ENCODE data around the gene UBE2E1.
"Not testable (repeated sequence)": the region's sequence is repeated elsewhere in the genome, so short reads cannot be mapped to it uniquely, and the experiment has no call there.

The UBE2E1 gene

DNA sequence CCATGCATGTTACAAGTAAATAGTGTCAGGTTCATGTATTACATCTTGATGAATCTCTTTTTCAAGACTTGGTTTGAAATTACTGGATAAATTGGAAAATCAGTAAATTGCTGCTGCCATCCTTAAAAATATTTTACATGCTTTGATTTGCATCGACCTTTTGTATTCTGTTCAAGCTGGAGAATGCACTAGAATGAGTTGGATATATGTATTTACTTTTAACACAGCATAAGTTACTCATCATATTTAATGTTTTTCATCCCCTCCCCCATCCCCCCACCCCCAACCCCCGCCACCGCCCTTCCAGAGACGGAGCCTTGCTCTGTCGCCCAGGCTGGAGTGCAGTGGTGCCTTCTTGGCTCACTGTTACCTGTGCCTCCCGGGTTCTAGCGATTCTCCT is 16.8 kb downstream of the UBE2E1 start:
- no peak for DNase-seq

DNA sequence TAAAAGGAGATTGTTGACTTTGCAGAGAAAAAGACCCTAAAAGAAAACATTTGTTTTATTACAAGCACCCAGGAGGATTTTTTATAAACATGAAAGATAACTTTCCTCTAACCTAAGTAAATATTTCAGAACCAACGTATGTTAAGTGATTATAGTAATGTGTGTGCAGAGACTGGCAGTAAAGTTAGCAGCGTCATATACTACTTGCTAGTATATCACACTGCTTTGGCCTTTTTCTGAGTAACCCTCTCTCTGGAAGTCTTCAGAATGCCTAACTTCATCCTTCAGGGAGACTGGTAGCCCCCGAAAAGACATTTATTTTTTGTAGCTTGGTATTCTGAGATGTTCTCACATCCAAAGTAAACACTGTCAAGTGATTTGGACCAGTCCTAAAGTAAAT is 17.9 kb downstream of the UBE2E1 start:
- DNase-seq = no peak

DNA sequence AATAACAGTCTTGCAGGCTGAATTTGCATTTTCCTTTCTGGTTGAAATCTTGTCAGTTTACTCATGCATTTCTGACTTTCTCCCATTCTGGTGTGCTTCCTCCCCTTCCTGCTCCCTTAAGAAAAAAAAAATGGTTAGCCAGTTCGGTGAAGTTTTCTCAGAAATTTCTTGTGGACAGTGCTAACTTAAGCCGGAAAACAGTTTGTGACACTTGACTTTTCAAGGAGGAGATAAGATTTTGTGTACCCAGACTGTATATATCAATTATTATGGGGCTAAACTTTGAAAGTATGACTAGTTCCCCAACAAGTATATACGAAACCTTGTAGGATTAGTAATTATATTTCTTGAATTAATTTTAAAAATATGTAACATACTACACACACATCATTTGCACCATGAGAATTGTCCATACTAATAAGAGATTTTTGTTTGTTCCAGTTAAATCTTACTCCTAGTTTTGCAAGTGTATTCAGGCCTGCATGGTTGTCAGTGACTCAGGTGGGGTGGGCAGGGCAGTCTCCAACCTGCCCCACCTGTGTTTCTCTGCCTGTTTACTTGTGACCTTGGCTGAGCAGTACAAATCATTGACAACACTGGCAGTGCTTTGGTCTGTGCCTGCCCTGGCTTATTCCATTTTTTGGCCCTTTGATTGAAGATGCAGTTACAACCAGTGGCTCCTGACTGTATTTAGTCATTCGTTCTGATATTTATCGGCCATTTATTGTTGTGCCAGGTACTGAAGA is 19.1 kb downstream of the UBE2E1 start:
- no peak for DNase-seq

DNA sequence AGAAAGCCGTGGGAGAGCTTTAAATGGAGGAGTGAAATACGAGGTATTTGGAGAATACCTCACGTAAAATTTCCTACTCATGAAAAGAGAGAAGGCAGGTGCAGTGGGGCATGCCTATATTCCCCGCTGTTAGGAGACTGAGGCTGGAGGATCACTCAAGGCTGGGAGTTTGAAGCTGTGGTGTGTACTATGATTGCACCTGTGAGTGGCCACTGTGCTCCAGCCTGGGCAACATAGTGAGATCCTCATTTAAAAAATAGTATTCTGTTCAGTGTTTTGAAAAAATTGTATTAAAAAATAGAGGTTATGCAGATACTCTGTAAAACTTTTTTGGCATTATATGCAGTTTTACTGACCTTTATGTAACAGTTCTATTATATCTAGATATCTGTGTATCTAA is 20.0 kb downstream of the UBE2E1 start:
- no peak for DNase-seq

DNA sequence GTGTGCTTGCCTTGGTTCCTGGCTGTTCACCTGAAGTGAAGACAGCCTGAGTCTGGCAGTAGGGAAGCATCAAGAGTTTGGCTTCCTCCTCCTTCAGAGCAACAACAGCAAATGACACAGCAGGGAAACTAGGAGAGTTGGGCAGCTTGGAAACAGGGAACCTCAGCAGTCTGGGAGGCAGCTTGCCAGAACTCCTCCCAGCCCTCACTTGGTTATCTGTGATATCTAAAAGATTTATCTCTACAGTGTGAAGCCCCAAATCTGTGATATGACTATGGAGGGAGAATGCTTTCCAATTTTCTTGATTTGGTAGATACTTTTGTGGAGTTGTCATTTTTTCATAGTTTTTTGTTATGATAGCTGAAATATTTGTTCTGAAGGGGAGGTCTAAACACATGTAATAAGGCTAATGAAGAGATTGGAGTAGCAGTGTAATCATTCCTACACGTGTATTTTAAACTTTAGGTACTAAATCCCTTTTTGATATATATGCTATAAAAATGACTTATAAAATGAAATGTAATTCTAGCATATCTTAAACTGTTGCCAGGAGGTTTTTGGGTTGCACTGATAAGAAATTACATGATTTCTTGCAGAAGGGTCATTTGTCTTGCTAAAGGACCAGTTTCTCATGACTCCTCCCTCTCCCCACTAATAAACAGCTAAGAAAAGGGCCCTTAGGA is 20.8 kb downstream of the UBE2E1 start:
- no peak for DNase-seq

DNA sequence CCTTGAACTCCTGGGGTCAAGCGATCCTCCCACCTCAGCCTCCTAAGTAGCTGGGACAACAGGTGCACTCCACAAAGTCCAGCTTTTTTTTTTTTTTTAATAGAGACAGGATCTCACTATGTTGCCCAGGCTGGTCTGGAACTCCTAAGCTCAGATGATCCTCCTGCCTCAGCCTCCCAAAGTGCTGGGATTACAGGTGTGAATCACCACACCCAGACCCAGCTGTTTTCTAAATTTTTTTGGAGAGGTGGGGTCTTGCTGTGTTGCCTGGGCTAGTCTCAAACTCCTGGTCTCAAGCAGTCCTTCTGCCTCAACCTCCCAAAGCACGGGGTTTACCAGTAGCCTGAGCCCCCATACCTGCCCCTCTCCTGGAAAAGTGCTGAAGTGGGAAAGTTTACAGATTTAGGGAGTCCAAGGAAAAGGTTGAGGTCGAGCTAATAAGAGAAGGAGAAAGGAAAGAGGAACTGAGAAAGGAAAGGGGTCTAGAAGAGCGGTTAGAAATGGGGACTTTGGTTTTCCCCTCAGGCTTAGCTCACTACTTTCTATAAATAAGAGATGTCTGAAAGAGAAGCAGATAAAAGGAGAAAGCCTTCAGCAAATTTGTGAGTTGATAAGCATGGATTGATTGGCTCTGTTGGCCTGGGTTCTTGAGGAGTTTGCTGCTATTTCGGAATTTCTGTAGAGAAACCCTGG is 23.6 kb downstream of the UBE2E1 start:
- peak; percentile 46 for DNase-seq

DNA sequence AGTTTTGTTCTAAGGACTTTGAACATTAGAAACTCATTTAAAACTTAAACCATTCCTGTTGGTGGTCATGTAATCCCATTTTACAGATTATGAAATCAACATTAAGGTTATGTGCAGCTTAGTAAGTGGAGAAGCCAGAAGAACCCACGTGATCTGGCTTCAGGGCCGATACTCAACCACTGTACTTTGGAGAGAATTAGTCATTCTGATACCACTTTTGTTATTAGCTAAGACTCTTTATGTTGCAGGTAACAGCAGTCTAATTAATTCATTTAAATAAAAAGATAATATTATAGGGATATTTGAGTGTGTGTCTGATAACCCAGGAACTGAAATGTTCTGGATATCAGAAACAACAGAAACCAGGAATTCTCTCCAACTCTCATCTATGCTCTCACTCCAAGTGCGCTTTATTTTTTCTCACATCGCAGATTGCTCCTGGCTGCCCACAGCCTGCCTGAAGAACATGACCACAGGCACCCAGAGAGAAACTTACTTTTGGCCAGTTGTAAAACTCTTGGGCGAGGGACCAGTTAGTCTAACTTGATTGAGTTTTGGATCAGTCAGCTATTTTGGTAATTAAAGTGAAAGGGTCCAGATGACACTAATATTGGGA is 25.2 kb downstream of the UBE2E1 start:
- no peak for DNase-seq

DNA sequence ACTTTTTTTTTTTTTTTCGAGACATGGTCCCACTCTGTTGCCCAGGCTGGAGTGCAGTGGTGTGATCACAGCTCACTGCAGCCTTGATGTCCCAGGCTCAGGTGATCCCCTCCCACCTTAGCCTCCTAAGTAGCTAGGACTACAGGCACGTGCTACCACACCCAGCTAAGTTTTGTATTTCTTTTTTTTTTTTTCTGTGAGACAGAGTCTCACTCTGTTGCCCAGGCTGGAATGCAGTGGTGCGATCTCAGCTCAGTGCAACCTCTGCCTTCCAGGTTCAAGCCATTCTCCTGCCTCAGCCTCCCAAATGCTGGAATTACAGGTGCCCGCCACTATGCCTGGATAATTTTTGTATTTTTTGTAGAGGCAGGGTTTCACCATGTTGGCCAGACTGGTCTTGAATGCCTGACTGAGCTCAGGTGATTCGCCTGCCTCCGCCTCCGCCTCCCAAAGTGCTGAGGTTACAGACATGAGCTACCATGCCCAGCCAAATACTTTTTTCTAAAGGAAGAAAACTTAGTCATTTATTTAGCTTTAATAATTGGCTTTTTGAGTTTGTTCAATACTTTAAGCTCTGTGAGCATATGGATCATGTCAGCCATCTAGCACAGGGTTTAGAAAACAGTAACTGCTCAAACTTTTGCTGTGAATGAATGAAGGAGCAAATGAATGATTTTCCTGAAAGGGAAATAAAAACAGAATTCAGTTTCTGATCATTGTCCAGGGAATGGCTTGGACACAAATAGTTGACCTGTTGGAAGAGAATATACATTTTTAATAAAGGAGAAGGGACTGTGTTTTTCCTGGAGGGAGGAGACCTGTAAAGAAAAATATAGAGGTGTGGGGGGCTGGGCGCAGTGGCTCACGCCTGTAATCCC is 26.0 kb downstream of the UBE2E1 start:
- no peak for DNase-seq

DNA sequence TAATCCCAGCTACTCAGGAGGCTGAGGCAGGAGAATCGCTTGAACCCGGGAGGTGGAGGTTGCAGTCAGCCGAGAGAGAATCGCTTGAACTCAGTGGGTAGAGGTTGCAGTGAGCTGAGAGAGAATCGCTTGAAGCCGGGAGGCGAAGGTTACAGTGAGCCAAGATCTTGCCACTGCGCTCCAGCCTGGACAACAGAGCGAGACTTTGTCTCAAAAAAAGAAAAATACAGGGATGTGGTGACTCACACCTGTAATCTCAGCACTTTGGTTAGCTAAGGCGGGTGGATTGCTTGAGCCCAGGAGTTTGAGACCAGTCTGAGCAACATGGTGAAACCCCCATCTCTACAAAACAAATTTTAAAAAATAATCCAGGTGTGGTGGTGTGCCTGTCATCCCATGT is 26.8 kb downstream of the UBE2E1 start:
- DNase-seq = no peak

DNA sequence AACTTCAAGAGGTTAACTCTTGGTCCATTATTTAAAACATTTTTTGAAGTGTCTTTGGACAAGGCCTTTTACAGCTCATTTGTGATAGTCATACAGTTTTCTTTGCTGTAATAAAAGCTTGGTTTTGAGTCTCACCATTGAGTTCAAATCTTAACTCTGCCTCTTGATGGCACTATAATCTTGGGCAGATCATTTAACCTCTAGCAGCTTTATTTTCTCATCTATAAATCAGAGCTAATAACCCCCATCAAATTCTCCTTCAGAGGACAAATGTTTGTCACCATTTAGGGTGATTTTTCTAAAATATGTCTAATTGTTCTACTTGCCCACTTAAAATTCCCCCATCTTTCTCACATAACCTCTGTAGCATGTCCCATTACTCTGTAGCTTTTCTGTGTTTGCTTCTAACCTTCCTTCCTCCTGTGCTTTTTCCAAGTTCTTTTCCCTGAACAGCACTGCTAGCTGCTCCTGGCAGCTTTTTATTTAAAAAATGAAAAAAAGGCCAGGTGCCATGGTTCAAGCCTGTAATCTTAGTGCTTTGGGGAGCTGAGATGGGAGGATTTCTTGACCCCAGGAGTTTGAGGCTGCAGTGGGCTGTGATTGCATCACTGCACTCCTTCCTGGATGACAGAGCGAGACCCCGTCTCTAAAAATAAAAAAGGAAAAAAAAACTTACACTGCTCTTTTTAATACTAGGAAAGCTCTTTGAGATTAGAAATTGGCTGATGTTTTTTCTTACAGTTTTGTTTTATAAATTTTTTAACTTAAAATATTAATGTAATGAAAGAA is 28.5 kb downstream of the UBE2E1 start:
- DNase-seq = no peak

DNA sequence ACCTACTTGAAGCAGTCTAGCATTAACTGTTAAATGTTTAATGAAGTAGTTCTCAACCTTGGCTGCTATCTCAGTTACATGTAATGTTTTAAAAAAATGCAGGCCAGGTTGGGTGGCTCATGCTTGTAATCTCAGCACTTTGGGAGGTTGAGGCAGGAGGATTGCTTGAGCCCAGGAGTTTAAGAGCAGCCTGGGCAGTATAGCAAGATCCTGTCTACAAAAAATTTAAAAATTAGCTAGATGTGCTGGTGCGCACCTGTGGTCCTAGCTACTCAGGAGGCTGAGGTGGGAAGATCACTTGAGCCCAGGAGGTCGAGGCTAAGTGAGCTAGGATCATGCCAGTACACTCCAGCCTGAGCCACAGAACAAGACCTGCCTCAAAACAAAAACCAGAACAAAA is 29.3 kb downstream of the UBE2E1 start:
- no peak for DNase-seq

DNA sequence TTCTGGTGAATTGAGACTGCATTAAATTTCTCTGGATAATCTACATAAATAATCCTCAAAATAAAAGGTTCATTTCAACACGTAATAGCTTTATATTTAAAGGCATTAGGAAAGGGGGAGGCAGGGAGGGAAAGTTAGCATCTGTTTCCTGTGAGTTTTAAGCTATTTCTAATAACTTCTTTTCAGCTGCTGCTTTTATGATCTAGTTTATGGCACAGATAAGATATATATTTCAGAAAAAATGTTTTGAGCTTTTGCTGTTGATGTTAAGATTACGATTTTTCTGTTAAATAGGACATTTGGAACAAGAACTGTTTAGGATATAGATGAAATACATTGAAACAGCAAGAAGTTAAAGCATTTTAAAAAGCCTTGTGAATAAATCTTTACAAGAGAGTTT is 30.0 kb downstream of the UBE2E1 start:
- no peak for DNase-seq

DNA sequence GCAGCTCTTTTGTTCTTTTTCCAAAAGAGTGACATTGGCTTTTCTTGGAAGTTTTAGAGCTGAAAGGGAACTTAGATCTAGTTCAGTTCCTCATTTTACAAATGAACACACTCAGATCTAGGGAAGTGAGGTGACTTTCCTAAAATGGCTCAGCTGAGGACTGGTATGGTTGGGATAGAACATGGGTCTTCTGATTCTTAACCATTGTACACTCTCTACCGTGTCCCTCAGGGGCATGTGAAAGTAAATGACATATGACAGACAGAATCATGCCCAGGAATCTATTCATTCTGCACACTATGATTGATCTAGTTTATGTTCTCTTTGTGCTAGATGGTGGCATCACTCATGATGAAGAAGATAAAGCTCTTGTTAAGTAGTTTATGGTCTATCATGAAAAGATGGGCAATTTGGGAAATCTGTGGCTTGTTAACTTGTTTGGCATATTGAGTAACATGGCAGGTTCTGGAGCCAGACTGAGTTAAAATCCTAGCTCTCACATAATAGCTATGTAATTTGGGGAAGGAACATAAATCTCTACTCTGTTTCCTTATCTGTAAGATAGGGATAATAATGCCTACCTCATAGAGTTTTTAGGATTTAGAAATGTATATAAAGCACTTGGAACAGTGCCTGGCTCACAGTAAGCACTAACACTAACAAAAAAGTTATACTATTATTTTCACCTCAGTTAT is 30.9 kb downstream of the UBE2E1 start:
- no peak for DNase-seq

DNA sequence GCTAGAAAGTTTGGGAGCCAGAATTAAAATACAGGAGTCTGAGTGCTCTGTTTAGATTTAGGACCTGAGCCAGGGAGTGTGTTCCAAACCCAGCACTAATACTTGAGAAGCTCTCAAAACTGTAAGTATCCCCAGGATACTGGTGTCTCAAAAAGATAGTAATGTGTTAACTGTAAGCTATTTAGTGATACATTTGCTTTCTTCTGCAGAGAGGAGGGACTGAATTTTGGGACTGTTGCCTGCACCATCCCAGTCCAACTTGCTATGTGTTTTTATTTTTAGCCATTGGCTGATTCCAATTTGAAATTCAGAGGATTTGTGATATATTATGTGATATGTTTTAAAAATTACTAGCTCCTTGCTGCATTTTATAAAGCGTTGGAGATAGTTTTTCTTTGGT is 31.5 kb downstream of the UBE2E1 start:
- no peak for DNase-seq

DNA sequence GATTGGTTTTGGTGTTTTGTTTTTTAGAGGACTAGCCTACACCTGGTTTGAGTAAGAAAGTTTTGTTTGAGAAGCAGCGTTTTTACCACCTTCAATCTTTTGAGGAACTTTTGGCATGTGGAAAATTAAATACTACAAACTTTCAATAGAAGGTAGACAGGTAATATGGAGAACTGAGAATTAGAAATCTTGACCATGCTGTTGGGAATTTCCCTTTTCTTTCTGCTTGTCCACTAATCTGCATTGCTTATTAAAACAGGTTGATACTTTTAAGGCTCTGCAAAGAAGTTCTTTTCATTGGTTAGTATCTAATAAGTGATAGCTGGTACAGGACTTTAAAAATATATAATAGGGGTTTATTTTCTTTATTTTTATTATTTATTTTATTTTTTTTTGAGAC is 31.9 kb downstream of the UBE2E1 start:
- DNase-seq = no peak

DNA sequence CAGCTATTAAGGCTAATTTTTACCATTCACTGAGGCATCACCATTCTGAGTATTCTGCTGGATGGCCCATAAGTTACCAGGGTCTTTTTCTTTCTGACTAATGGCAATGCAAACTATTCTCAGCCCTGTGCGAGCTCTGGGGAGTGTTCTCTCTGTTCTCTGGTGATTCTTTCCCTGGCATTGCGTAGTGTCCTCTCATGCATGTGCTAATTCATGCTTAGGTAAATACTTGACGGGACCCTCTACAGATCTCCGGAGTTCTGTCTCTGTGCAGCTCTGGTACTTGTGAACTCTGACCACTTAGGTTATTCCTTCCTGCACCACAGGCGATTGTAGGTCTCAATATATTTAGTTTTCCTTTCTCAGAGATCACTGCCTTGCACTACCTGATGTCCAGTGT is 34.8 kb downstream of the UBE2E1 start:
- DNase-seq = no peak

DNA sequence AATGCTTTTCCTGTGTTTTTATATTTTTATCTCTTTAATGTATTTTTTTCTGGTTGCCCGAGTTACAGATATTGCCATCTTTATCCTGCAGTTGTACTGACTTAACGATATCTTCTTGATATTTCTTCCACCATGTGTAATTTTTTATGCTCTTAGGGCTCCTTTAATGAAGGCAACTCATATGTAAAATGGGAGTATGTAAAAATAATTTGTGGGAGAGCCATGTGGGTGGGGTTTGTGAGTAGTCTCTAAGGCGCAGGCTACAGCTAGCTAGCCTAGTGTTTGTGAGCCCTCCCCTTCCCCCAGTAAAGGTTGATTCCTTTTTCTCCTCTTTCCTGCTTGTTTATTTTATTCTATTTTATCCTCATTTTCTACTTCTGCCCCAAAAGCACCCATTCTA is 38.1 kb downstream of the UBE2E1 start:
- DNase-seq = no peak

DNA sequence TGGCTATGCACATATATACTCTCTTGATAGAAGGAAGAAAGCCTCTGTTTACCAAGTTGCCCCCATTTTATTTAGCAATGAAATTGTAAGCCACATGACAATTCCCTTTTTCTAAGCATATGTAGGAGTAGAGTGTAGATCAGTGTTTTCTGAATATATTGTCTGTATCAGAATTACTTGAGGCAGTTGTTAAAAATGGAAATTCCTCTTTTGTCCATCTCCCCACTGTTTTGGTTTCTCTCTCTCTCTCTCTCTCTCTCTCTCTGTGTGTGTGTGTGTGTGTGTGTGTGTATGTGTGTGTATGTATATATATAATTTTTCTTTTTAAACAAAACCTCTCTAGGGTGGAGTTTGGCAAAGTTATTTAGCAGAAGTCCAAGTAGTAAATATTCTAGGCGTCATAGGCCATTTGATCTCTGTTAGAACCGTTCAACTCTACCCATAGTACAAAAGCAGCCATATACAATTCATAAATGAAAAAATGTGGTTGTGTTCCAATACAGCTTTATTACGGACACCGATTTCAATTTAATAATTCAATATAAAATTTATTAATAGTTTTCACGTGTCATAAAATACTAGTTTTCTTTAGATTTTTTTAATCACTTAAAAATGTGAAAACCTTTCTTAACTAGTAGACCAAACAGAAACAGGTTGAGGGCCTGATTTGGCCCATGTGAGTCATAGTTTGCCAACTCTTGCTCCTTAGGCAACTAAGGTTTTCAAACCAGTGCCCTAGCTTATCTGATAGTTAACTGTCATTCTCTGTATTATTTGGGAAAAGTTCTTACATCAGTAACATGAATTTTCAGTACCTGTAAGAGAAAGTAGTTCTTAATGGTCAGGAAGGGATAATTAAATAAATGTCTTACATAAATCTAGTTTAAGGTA is 39.8 kb downstream of the UBE2E1 start:
- DNase-seq = no peak

DNA sequence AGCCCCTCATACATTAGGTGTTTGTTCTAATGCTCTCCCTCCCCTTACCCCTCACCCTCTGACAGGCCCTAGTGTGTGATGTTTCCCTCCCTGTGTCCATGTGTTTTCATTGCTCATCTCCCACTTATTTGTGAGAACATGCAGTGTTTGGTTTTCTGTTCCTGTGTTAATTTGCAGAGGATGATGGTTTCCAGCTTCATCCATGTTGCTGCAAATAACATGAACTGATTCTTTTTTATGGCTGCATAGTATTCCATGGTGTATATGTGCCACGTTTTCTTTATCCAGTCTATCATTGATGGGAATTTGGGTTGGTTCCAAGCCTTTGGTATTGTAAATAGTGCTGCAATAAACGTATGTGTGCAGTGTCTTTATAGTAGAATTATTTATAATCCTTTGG is 43.7 kb downstream of the UBE2E1 start:
- DNase-seq = not testable (repeated sequence)

DNA sequence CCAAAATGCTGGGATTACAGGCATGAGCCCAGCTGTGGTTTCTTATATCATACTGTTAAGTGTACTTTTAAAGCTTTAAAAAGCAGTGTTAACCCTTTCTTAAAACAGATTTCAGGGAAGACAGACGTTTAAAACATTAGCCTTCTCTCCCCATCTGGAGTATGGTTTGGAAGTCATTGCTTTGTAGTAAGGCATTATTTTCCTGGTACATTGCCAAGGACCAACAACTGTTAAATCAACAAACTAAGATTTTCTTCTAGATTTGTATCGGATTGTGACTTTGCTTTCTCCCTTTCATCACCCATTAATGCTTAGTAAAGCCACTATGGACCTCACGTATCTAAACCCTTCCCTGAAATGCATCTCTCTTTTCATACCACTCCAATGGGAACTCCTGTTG is 50.5 kb downstream of the UBE2E1 start:
- no peak for DNase-seq
